Stomach (tissue), 9 donors: ENCODE measurements around the gene SLC30A5. TPM values are rescaled to one million over a fixed set of nuclear protein-coding genes. Genes with fewer than 3 reads are reported as not detected.

ENCODE experiments used
- DNase-seq, 2 donors: peaks; one replicate each; pipeline versions ENCODE4 v3.0.0 to v3.0.0-alpha.2; 2013 to 2019
- H3K27ac ChIP-seq, 5 donors: fragments of 200-600 bp in 4 of 5; sonication (generic) in 4 of 5; one replicate each; pipeline ENCODE4 v1.5.1; 2013 to 2019; ENCODE audit warnings: mild to moderate bottlenecking in 1 of 5, moderate library complexity in 1 of 5
- H3K27me3 ChIP-seq, 3 donors: fragments of 200-600 bp; sonication (generic); one replicate each; pipeline ENCODE4 v1.5.1; 2017 to 2019; ENCODE audit warnings: mixed run types in 1 of 3
- H3K36me3 ChIP-seq, 4 donors: fragments of 200-600 bp; sonication (generic); 1 replicate in 3 of 4; 2 replicates in 1 of 4; pipeline ENCODE4 v1.5.1; 2016 to 2019
- H3K4me1 ChIP-seq, 4 donors: fragments of 200-600 bp; sonication (generic); one replicate each; pipeline ENCODE4 v1.5.1; 2016 to 2019
- H3K4me3 ChIP-seq, 4 donors: fragments of 200-600 bp; sonication (generic) in 3 of 4; one replicate each; pipeline ENCODE4 v1.5.1; 2016 to 2019; ENCODE audit warnings: mild to moderate bottlenecking in 1 of 4
- H3K9me3 ChIP-seq, 4 donors: fragments of 200-600 bp; sonication (generic); one replicate each; pipeline ENCODE4 v1.5.1; 2016 to 2019
- CTCF ChIP-seq, 7 experiments: fragments of 450-650 bp in 4 of 7; fragments of 200-600 bp in 3 of 7; sonication (generic) in 3 of 7; IDR thresholded peaks; one replicate each; pipeline ENCODE4 v1.5.1; 2016 to 2019; ENCODE audit warnings: antibody characterized with exemption in 7 of 7, control low read depth in 2 of 7, mild to moderate bottlenecking in 1 of 7
- EP300 ChIP-seq: sonication (generic); formaldehyde crosslinking; IDR thresholded peaks from one replicate; pipeline ENCODE4 v1.6.1; 2017; ENCODE audit warnings: antibody characterized with exemption
- POLR2A ChIP-seq, 4 donors: fragments of 450-650 bp; IDR thresholded peaks; one replicate each; pipeline ENCODE4 v1.6.1; 2016; ENCODE audit warnings: antibody characterized with exemption in 4 of 4, control low read depth in 2 of 4, mild to moderate bottlenecking in 1 of 4, moderate library complexity in 1 of 4
- POLR2AphosphoS5 ChIP-seq, 3 donors: sonication (generic); formaldehyde crosslinking; IDR thresholded peaks; one replicate each; pipeline ENCODE4 v1.6.1; 2016; ENCODE audit warnings: antibody characterized with exemption in 3 of 3
- WGBS, 5 donors: extraction: QIAGEN DNeasy Blood & Tissue Kit in 3 of 5; methylation state at CpG; one replicate each; pipeline versions ENCODE4 v1.1.5 to v1.1.7; 2013 to 2018; 5-methylcytosine and 5-hydroxymethylcytosine counted together
- intact Hi-C: fragments of 100-400 bp; cut with DNase I; formaldehyde crosslinking; loops from one replicate; pipeline ENCODE4 v1.15.1; 2023; ENCODE audit warnings: low total_unique reads
- polyA plus RNA-seq, 3 donors: library from polyadenylated mRNA; stranded (reverse); fragments of 200-250 nt; gene quantifications; one replicate each; pipeline ENCODE4 v1.2.3, GENCODE V29; 2013
- total RNA-seq, 5 donors: library from RNA; depleted of rRNA; stranded (reverse); fragments of >200 nt; gene quantifications; one replicate each; pipeline versions ENCODE4 v1.1.0 to v1.2.3, GENCODE V29; 2014 to 2016
- donor health status: healthy with polysubstance abuse.
- donor health status: Bipolar disorder and iron deficiency.
- donor health status: healthy.

SLC30A5 gene
- total and polyA plus RNA-seq, 8 donors = 9.3 to 67.6 (median 41.2) TPM

DNA sequence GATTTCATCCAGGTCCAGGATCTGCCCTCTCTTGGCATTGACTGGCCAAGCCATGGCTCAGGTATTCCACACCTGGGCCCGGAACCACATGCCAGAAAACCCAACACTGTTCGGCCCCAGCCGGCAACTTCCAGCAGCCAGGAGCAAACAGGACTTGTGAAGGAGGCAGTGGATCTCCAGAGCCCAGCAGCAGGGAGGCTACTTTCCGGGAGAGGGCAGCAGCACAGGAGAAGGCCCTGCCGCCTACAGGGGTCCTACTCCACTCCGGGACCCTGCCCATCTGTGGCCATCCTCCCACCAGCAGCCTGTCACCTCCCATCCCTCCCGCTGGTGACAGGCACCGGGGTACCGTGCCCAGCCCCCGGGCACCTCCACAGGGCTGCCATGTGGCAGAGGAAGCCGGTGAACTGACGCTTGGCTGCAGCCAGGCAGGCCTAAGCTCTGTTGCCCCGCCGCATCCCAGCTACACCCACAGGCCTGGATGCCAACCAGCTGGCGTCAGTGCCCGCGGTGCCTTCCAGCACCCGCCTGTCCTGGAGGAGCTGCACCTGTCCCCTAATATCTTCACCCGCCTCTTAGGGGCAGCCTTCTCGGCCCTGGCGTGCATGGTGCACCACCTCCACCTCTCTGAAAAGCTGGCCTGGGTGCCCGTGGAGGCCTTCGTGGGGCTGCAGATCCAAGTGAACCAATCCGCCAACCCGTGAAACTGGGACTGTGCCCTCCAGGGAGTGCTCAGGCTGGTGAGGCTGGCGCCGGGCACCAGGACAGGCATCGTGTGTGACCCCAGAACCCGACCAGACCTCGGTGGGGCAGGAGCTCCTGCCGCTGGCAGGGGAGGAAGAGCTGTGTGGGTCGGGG is 18.9 kb upstream of the SLC30A5 start:
- TF ChIP-seq CTCF (IDR thresholded peaks at IDR 0.05) (no peak), POLR2A (IDR thresholded peaks at IDR 0.05) (no peak), POLR2AphosphoS5 (IDR thresholded peaks at IDR 0.05) (no peak), EP300 (no peak)
- H3K36me3 ChIP-seq = no peaks in the 10 kb centered on the region
- H3K4me3 ChIP-seq = no peak overlapping the region
- intact Hi-C loops = no loop called here
- H3K9me3 ChIP-seq = no peaks in the 10 kb centered on the region
- 85 to 93% (median 90%) methylated on average over 18 to 32 of the region's 32 CpGs for WGBS, 5 donors
- H3K4me1 ChIP-seq = no peaks in the 10 kb centered on the region
- no peaks in the 10 kb centered on the region for H3K27me3 ChIP-seq
- no peak overlapping the region for H3K27ac ChIP-seq
- DNase-seq = no peak

DNA sequence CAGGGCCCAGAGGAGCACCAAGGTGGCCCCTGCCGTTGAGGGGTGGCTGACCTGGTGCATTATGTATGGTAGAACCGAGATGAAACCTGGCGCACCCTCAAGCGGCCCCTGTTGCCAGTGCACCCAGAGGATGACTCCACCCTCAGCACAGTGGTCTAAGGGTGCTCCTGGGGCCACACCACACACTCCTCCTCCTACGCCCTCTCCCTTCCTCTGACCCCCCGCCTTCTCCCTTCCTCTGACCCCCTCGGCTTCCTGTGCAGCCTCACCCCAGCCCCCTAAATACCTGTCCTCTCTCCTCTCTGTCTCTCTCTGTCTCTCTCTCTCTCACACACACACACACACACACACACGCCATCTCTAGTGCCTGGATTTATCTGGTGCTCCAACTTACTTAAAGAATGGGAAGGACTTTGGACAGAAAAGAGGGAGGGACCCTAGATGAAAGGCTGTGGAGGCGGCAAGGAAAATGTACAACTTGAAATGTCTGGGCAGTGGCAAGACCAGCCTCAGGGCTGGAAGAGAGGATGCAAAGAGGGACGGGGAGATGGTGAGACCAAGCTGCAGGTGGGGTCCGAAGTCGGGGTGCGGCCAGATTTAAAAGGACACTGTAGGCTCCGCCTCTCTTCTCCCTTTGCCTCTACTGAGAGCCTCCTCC is 18.2 kb upstream of the SLC30A5 start:
- no peaks in the 10 kb centered on the region for H3K9me3 ChIP-seq
- no peak overlapping the region for H3K4me3 ChIP-seq
- intact Hi-C loops = no loop called here
- no peaks in the 10 kb centered on the region for H3K27me3 ChIP-seq
- WGBS, 5 donors = 53 to 67% (median 63%) methylated on average over 14 of the region's 14 CpGs
- no peaks in the 10 kb centered on the region for H3K4me1 ChIP-seq
- DNase-seq = peak in 1 of 2 donors; percentile 59
- TF ChIP-seq CTCF (IDR thresholded peaks at IDR 0.05) (no peak), POLR2A (IDR thresholded peaks at IDR 0.05) (no peak), POLR2AphosphoS5 (IDR thresholded peaks at IDR 0.05) (no peak), EP300 (no peak)
- no peak overlapping the region for H3K27ac ChIP-seq
- no peaks in the 10 kb centered on the region for H3K36me3 ChIP-seq

DNA sequence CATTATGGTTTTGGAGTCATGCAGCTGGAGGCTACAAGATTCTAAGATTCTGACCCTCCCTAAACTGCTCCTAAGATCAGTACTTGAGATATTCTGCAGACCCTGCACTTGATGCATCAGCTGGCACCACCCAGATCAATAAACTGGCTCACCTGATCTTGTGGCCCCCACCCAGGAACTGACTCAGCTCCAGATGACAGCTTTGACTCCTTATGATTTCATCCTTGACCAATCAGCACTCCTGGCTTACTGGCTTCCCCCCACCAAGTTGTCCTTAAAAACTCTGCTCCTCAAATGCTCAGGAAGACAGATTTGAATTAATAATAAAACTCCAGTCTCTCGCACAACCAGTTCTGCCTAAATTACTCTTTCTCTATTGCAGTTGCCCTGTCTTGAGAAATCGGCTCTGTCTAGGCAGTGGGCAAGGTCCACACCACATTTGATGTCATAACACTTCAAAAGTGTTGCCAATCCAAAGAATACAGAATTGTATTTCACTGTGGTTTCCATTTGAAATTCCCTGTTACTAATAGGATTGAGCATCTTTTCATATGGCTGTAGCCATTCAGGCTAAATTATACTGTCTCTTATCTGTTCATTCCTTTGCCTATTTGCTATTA is 14.8 kb upstream of the SLC30A5 start:
- Histone ChIP-seq H3K27me3 (no peaks in the 10 kb centered on the region), H3K27ac (no peak overlapping the region), H3K9me3 (no peaks in the 10 kb centered on the region), H3K4me1 (no peaks in the 10 kb centered on the region), H3K36me3 (no peaks in the 10 kb centered on the region), H3K4me3 (no peak overlapping the region)
- peak in 1 of 2 donors; percentile 23 for DNase-seq
- intact Hi-C loops = no loop called here
- WGBS, 5 donors = 64 to 85% (median 77%) methylated on average over 2 of the region's 2 CpGs
- no peak for TF ChIP-seq CTCF (IDR thresholded peaks at IDR 0.05)
- no peak for TF ChIP-seq EP300
- TF ChIP-seq POLR2A (IDR thresholded peaks at IDR 0.05) = no peak
- TF ChIP-seq POLR2AphosphoS5 (IDR thresholded peaks at IDR 0.05) = no peak

GRCh38 chr5:69079556-69079955 is 14.3 kb upstream of the SLC30A5 start:
- TF ChIP-seq POLR2A (IDR thresholded peaks at IDR 0.05) = no peak
- no peak overlapping the region for H3K27ac ChIP-seq
- no peaks in the 10 kb centered on the region for H3K36me3 ChIP-seq
- intact Hi-C loops = no loop called here
- no peak for DNase-seq
- H3K4me3 ChIP-seq = no peak overlapping the region
- H3K27me3 ChIP-seq = no peaks in the 10 kb centered on the region
- H3K9me3 ChIP-seq = no peaks in the 10 kb centered on the region
- WGBS, 5 donors = 87 to 95% (median 92%) methylated on average over 6 of the region's 6 CpGs
- H3K4me1 ChIP-seq = no peaks in the 10 kb centered on the region
